Thyroid gland (tissue), 4 donors: ENCODE measurements around the gene RHO.

Source experiments
- POLR2A ChIP-seq, 2 donors: fragments of 450-650 bp; IDR thresholded peaks; one replicate each; pipeline ENCODE4 v1.6.1; 2017; ENCODE audit warnings: antibody characterized with exemption in 2 of 2, mild to moderate bottlenecking in 2 of 2, moderate library complexity in 1 of 2
- TF ChIP-seq, protein P1 (sequence below), 6 experiments: fragments of 200-600 bp in 3 of 6; fragments of 450-650 bp in 3 of 6; sonication (generic) in 3 of 6; IDR thresholded peaks; one replicate each; pipeline ENCODE4 v1.5.1; 2016 to 2019; ENCODE audit warnings: antibody characterized with exemption in 6 of 6, mild to moderate bottlenecking in 2 of 6, inconsistent platforms in 1 of 6, moderate library complexity in 1 of 6

DNA sequence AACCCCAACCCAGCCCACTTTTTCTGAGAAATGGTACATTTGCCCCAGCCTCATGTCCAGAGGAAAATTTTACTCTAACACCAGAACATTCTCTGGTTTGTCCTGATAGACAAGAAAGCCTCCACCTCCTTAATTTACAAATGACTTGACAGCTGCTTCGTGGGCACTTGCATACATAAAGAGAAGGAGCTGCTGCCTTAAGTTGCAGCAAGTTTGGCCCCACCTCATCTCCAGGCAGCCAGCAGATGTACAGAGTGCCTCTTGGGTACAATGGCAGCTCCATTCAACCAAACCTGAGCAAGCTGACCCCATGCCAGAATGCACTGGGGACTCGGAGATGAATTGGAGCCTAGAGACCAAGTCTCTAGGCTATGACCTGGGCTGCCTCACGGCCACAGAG, 8.4 kb downstream of the RHO start:
- TF ChIP-seq, protein P1, sequence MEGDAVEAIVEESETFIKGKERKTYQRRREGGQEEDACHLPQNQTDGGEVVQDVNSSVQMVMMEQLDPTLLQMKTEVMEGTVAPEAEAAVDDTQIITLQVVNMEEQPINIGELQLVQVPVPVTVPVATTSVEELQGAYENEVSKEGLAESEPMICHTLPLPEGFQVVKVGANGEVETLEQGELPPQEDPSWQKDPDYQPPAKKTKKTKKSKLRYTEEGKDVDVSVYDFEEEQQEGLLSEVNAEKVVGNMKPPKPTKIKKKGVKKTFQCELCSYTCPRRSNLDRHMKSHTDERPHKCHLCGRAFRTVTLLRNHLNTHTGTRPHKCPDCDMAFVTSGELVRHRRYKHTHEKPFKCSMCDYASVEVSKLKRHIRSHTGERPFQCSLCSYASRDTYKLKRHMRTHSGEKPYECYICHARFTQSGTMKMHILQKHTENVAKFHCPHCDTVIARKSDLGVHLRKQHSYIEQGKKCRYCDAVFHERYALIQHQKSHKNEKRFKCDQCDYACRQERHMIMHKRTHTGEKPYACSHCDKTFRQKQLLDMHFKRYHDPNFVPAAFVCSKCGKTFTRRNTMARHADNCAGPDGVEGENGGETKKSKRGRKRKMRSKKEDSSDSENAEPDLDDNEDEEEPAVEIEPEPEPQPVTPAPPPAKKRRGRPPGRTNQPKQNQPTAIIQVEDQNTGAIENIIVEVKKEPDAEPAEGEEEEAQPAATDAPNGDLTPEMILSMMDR (IDR thresholded peaks at IDR 0.05) = no peak
- TF ChIP-seq POLR2A (IDR thresholded peaks at IDR 0.05) = no peak
